SK-N-SH treated with all-trans-retinoic acid at 6 μM for 48 hours (cell line): ENCODE measurements around the gene PRDM11.

Experiments used
- ATAC-seq: fragments of 200-7000 bp; cut with Tn5 transposase; 3 replicates; pipeline ENCODE4 v1.9.1; 2020; ENCODE audit warnings: mild to moderate bottlenecking, moderate library complexity
- ARNTL ChIP-seq: fragments of 450-650 bp; formaldehyde crosslinking; IDR thresholded peaks from 2 replicates; pipeline ENCODE4 v1.5.0; 2020; ENCODE audit warnings: low read depth, mild to moderate bottlenecking, moderate library complexity, borderline replicate concordance
- BACH2 ChIP-seq: fragments of 250-450 bp; sonication (Bioruptor Pico); IDR thresholded peaks from 2 replicates; pipeline ENCODE4 v1.9.0; 2021; ENCODE audit warnings: mild to moderate bottlenecking, borderline replicate concordance
- CREB5 ChIP-seq: fragments of 250-450 bp; sonication (Bioruptor Pico); IDR thresholded peaks from 2 replicates; pipeline ENCODE4 v1.5.1; 2020; ENCODE audit warnings: low read depth, mild to moderate bottlenecking, moderate library complexity
- CSDC2 ChIP-seq: fragments of 250-450 bp; sonication (Bioruptor Pico); IDR thresholded peaks from 2 replicates; pipeline ENCODE4 v1.5.0; 2020; ENCODE audit warnings: mild to moderate bottlenecking, moderate library complexity
- ESRRG ChIP-seq: fragments of 250-450 bp; sonication (Bioruptor Pico); IDR thresholded peaks from 2 replicates; pipeline ENCODE4 v1.6.1; 2021; ENCODE audit warnings: mild to moderate bottlenecking
- GLIS3 ChIP-seq: fragments of 250-450 bp; sonication (Bioruptor Pico); IDR thresholded peaks from 2 replicates; pipeline ENCODE4 v1.5.0; 2020; ENCODE audit warnings: mild to moderate bottlenecking, moderate library complexity
- ISL1 ChIP-seq: fragments of 250-450 bp; sonication (Bioruptor Pico); IDR thresholded peaks from 2 replicates; pipeline ENCODE4 v2.1.2; 2022; ENCODE audit warnings: mild to moderate bottlenecking, moderate library complexity
- OSR1 ChIP-seq: fragments of 250-450 bp; sonication (Bioruptor Pico); IDR thresholded peaks from 2 replicates; pipeline ENCODE4 v1.8.0; 2022; ENCODE audit warnings: moderate library complexity, mild to moderate bottlenecking, inconsistent platforms
- POU6F1 ChIP-seq: fragments of 250-450 bp; sonication (Bioruptor Pico); IDR thresholded peaks from 2 replicates; pipeline ENCODE4 v1.8.0; 2021; ENCODE audit warnings: low read depth, mild to moderate bottlenecking, moderate library complexity, borderline replicate concordance
- PPARA ChIP-seq: fragments of 250-450 bp; sonication (Bioruptor Pico); IDR thresholded peaks from 2 replicates; pipeline ENCODE4 v1.5.0; 2020; ENCODE audit warnings: mild to moderate bottlenecking, borderline replicate concordance
- RARB ChIP-seq: fragments of 250-450 bp; sonication (Bioruptor Pico); IDR thresholded peaks from 2 replicates; pipeline ENCODE4 v1.8.0; 2021; ENCODE audit warnings: mild to moderate bottlenecking, moderate library complexity
- SNAI2 ChIP-seq: fragments of 250-450 bp; sonication (Bioruptor Pico); IDR thresholded peaks from 2 replicates; pipeline ENCODE4 v1.5.0; 2020; ENCODE audit warnings: mild to moderate bottlenecking, moderate library complexity
- TCF4 ChIP-seq: fragments of 250-450 bp; sonication (Bioruptor Pico); IDR thresholded peaks from 2 replicates; pipeline ENCODE4 v1.8.0; 2021; ENCODE audit warnings: mild to moderate bottlenecking, moderate library complexity, borderline replicate concordance
- TOX ChIP-seq: fragments of 250-450 bp; sonication (Bioruptor Pico); IDR thresholded peaks from 2 replicates; pipeline ENCODE4 v1.8.0; 2021; ENCODE audit warnings: mild to moderate bottlenecking, moderate library complexity, borderline replicate concordance
- TSHZ2 ChIP-seq: fragments of 250-450 bp; sonication (Bioruptor Pico); IDR thresholded peaks from 2 replicates; pipeline ENCODE4 v1.5.0; 2020; ENCODE audit warnings: mild to moderate bottlenecking, moderate library complexity
- ZC3H10 ChIP-seq: fragments of 250-450 bp; sonication (Bioruptor Pico); IDR thresholded peaks from 2 replicates; pipeline ENCODE4 v1.5.1; 2021; ENCODE audit warnings: mild to moderate bottlenecking, moderate library complexity
- ZFP3 ChIP-seq: fragments of 250-450 bp; sonication (Bioruptor Pico); IDR thresholded peaks from 2 replicates; pipeline ENCODE4 v1.5.0; 2020; ENCODE audit warnings: mild to moderate bottlenecking, moderate library complexity
- ZFP30 ChIP-seq: fragments of 450-650 bp; formaldehyde crosslinking; IDR thresholded peaks from 2 replicates; pipeline ENCODE4 v1.5.0; 2022; ENCODE audit warnings: mild to moderate bottlenecking, moderate library complexity
- ZNF565 ChIP-seq: fragments of 450-650 bp; formaldehyde crosslinking; conservative IDR thresholded peaks from 2 replicates; pipeline ENCODE4 v1.5.0; 2020; ENCODE audit warnings: low read depth, mild to moderate bottlenecking, moderate library complexity
- ZNF70 ChIP-seq: fragments of 450-650 bp; formaldehyde crosslinking; IDR thresholded peaks from 2 replicates; pipeline ENCODE4 v1.5.0; 2020; ENCODE audit warnings: mild to moderate bottlenecking, moderate library complexity
- TF ChIP-seq, protein P1 (sequence below): fragments of 250-450 bp; sonication (Bioruptor Pico); IDR thresholded peaks from 2 replicates; pipeline ENCODE4 v1.5.1; 2021; ENCODE audit warnings: mild to moderate bottlenecking, moderate library complexity

Gene PRDM11

GRCh38 chr11:45185228-45185729 lies 38.8 kb downstream of the PRDM11 start:
- no peak for TF ChIP-seq ARNTL (CRISPR knock-in tag)
- TF ChIP-seq ZFP30 (CRISPR knock-in tag), result no peak
- TF ChIP-seq SNAI2 (CRISPR knock-in tag), result no peak
- no peak for TF ChIP-seq ESRRG
- TF ChIP-seq TCF4 (CRISPR knock-in tag), result no peak
- no peak for TF ChIP-seq TOX
- TF ChIP-seq ISL1, result no peak
- TF ChIP-seq CSDC2 (CRISPR knock-in tag), result no peak
- no peak for TF ChIP-seq OSR1 (CRISPR knock-in tag)
- no peak for TF ChIP-seq ZFP3 (CRISPR knock-in tag)
- no peak for TF ChIP-seq PPARA (CRISPR knock-in tag)
- TF ChIP-seq ZNF565 (CRISPR knock-in tag), result no peak
- no peak for TF ChIP-seq RARB (CRISPR knock-in tag)
- TF ChIP-seq CREB5, result no peak
- no peak for TF ChIP-seq GLIS3 (CRISPR knock-in tag)
- no peak for TF ChIP-seq POU6F1 (CRISPR knock-in tag)
- TF ChIP-seq, all 23 proteins: peak for 0
- ATAC-seq, result no peak

GRCh38 chr11:45187375-45187774 lies 40.9 kb downstream of the PRDM11 start:
- no peak for ATAC-seq
- no peak for TF ChIP-seq TSHZ2 (CRISPR knock-in tag)
- TF ChIP-seq ARNTL (CRISPR knock-in tag), result no peak

DNA sequence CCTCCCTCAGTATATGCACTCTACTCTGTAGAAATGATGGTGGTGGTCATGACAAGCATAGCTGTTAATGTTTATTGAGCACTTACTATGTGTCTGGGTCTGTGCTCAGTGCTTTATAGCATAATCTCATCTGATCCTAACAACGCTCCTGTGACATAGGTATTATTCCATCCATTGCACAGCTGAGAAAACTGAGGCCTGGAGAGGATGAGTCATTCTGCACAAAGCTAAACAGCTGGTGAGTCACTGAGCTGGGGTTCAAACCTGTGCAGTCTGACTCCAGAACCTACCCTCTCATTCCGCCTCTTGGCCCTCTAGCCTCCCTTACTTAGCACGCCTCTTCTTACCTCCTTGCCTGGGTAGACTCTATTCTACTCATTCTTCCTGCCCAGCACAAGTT lies 41.7 kb downstream of the PRDM11 start:
- ATAC-seq, result no peak
- no peak for TF ChIP-seq ESRRG
- TF ChIP-seq ZNF565 (CRISPR knock-in tag), result no peak
- TF ChIP-seq ZNF70 (CRISPR knock-in tag), result no peak
- TF ChIP-seq, protein P1, sequence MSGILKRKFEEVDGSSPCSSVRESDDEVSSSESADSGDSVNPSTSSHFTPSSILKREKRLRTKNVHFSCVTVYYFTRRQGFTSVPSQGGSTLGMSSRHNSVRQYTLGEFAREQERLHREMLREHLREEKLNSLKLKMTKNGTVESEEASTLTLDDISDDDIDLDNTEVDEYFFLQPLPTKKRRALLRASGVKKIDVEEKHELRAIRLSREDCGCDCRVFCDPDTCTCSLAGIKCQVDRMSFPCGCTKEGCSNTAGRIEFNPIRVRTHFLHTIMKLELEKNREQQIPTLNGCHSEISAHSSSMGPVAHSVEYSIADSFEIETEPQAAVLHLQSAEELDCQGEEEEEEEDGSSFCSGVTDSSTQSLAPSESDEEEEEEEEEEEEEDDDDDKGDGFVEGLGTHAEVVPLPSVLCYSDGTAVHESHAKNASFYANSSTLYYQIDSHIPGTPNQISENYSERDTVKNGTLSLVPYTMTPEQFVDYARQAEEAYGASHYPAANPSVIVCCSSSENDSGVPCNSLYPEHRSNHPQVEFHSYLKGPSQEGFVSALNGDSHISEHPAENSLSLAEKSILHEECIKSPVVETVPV (CRISPR knock-in tag), result no peak
- TF ChIP-seq, all 23 proteins: peak for 0

- ATAC-seq, result no peak
- TF ChIP-seq ESRRG (no peak), ZFP3 (CRISPR knock-in tag) (no peak), CREB5 (no peak), ZFP30 (CRISPR knock-in tag) (no peak), RARB (CRISPR knock-in tag) (no peak), BACH2 (no peak), TCF4 (CRISPR knock-in tag) (no peak), ARNTL (CRISPR knock-in tag) (no peak), ZC3H10 (CRISPR knock-in tag) (no peak), TOX (no peak), OSR1 (CRISPR knock-in tag) (no peak), GLIS3 (CRISPR knock-in tag) (no peak)
- TF ChIP-seq, protein P1 (CRISPR knock-in tag), result no peak
Observed at GRCh38 chr11:45189230-45189629, 42.8 kb downstream of the PRDM11 start.
